NCI-H82 treated with DMSO at 0.1 percent for 48 hours (cell line): Measurements from ENCODE around the gene DLAT.
"Not testable (repeated sequence)": the region's sequence is repeated elsewhere in the genome, so short reads cannot be mapped to it uniquely, and the experiment has no call there.

Experiments
- DNase-seq: peaks from one replicate; lab custom pipeline; 2025; ENCODE audit not compliant: unreplicated experiment; lab: John Stamatoyannopoulos, UW

Gene DLAT

GRCh38 chr11:112048256-112048655 lies 23.0 kb downstream of the DLAT start:
- DNase-seq = not testable (repeated sequence)

DNA sequence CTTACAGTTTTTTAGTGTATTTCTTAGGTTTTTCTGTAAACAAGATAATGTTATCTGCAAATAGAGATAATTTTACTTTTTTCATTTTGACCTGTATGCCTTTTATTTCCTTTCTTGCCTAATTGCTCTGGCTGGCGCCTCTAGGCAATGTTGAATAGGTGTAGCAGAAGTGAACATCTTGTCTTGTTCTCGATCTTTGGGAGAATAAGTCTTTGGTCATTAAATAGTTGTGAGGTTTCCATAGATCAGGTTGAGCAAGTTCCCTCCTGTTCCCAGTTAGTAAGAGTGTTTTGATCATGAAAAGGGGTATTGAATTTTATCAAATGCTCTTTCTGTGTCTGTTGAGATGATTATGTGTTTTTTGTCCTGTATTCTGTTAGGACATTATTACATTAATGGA lies 24.6 kb downstream of the DLAT start:
- no peak for DNase-seq

GRCh38 chr11:112050721-112051120 lies 25.5 kb downstream of the DLAT start:
- no peak for DNase-seq

GRCh38 chr11:112051768-112052167 lies 26.6 kb downstream of the DLAT start:
- DNase-seq = no peak

- DNase-seq = no peak
These were observed 32.0 kb downstream of the DLAT start for GRCh38 chr11:112057170-112057569.

DNA sequence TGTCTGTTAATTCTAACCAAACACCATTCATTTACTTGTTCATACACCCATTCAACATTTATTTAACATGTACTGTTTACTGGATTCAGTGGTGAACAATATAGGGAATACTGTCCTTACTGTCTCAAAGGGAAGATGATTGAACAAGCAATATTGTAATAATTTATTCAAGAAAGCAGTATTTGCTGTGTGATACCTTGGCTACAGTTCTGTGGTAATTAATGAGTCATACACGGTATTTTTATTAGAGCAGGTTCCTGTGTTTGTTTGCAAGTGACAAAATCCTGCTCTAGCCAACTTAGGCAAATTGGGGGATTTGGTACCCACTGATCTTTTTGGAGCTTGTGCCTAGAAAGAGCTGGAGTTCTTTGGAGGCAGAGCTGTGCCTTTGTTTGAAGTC lies 32.9 kb downstream of the DLAT start:
- no peak for DNase-seq

GRCh38 chr11:112062923-112063322 lies 37.7 kb downstream of the DLAT start:
- DNase-seq = no peak

GRCh38 chr11:112073941-112074811 lies 49.0 kb downstream of the DLAT start, which contains the start of the genes NKAPD1 and PIH1D2:
TSS of gene NKAPD1 (plus strand) at chr11:112074299. CDS start at chr11:112075575, 1,276 bp downstream.
TSS of gene PIH1D2 (minus strand) at chr11:112074017. CDS start at chr11:112073174, 843 bp downstream.
- DNase-seq = peak; percentile 51

DNA sequence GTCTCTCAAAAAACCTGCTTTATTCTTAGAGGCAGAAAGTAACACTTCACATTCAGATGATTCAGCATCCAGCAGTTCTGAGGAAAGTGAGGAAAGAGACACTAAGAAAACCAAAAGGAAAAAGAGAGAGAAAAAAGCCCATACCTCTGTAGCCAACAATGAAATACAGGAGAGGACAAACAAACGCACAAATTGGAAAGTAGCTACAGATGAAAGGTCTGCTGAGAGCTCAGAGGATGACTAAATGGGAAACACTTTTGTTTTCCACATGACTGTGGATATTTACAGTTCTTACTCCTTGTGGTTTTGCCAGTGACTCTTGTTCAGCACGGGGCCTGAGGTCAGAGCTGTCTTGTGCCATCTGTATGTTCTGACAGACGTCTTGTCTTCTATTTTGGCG lies 57.5 kb downstream of the DLAT start:
- no peak for DNase-seq

DNA sequence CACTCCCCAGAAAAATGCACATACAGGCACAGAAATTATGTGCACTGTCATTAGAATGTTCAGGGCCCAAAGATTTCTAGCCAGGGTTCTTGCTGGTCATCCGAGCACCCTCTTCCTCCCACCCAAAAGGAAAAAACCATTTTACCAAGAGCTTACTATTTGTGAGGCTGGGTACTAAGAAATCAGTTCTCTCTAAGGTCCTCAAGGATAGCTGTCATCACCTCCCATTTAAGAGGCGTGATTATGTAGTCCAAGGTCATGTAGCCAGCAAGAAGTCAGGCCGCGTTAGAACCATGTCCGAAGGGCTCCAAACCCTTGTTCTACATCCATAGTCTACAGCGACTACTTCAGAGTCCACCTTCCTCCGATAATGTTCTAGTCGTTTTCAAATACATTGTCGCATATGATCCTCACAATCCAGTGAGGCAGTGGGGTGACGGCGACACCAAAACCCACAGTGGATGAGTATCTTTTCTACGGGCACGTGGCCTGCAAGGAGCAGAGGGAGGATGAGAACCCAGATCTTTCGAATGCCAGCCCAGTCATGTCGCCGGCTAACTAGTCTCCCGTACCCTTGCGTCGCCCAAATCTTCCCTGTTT lies 60.7 kb downstream of the DLAT start:
- no peak for DNase-seq

GRCh38 chr11:112086422-112087191 lies 61.4 kb downstream of the DLAT start, which contains the start of the genes SDHD and TIMM8B:
TSS of gene SDHD (plus strand) at chr11:112086873. CDS start at chr11:112086908, 35 bp downstream.
TSS of gene TIMM8B (minus strand) at chr11:112086756. CDS start at chr11:112086723, 33 bp downstream.
- DNase-seq = peak; percentile 89

GRCh38 chr11:112087212-112087611 lies 62.0 kb downstream of the DLAT start:
- DNase-seq = no peak

DNA sequence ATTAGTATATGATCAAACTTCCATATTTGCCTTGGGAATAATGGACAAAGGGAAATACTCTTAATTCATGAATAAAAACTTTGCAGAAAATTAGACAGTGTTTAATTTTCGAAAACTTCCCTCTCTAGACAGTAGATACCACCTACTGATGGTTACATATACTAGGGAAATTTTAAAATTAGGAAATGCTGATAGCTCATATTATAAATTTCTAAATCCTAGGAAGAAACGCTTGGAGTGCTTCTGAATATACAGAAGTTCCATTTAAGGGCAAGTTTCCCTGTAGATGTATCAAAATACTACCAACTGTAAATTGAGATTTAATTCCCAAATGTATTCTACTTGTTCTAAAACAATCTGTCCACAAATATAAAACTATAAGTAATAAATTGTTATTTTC lies 70.1 kb downstream of the DLAT start:
- DNase-seq = not testable (repeated sequence)

GRCh38 chr11:112096194-112096593 lies 71.0 kb downstream of the DLAT start:
- no peak for DNase-seq

GRCh38 chr11:112097734-112098528 lies 72.7 kb downstream of the DLAT start:
- DNase-seq = no peak

DNA sequence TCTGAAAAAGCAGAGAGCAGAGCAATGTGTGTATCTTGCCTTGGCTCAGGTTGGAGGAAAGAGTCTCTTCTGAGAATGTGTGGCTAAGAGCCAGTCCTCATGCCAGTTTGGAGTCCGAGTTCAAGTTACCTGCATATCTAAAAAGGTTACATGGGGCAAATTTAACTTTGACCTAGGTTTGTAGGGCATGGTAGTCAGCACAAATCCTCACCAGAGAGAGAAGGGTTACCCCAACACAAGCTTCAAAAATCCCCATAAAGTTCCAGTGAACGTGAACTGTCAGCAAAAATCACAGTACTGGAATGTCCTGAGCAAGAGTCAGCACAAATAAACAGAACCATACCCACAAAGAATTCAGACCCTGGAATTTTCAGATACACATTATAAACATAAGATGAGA lies 75.3 kb downstream of the DLAT start:
- no peak for DNase-seq

DNA sequence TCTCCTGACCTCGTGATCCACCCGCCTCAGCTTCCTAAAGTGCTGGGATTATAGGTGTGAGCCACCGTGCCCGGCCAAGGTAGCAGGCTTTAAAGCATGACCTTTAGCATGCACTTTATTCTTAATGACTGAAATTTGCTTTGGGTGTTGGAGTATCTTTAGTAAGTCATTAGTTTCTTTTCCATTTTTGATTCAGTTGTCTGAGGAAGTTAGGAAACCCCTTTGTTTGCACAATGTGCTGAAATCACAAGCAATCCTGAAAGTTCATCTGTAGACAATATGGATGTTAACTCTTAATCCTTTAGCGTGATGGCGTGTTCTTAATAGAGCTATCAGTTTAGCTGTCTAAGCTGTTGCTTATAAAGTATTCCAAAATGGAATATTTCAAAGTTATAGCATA lies 78.2 kb downstream of the DLAT start:
- no peak for DNase-seq

DNA sequence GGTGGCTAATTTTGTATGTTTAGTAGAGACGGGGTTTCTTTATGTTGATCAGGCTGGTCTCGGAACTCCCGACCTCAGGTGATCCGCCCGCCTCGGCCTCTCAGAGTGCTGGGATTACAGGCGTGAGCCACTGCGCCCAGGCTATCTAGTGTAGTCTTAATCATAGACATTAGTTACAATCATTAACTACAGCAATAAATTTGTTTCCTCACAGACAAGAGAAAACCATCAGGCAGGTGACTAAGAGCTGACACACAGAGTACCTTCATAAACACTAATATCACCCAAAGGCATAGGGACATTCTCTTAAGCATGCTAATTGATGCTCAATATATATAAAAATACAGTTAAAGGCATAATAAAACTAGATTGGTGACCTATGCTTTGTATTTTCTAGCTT lies 80.9 kb downstream of the DLAT start:
- no peak for DNase-seq
